IMR-90 (cell line): ENCODE measurements around the gene TXK. TPM values are rescaled to one million over a fixed set of nuclear protein-coding genes. Genes with fewer than 3 reads are reported as not detected.

Experiments used
- ATAC-seq: fragments of 200-7000 bp; cut with Tn5 transposase; 2 replicates; pipeline ENCODE4 v1.9.1; 2020; ENCODE audit warnings: low read depth, mild to moderate bottlenecking, moderate library complexity
- BruUV-seq: library from RNA; stranded (reverse); fragments of 400-500 nt; replicated peaks from 2 replicates; lab custom pipeline; 2021; lab: Mats Ljungman, UMichigan
- CTCF ChIA-PET: fragments of 300-600 bp; formaldehyde crosslinking; extraction: SDS; loops from one replicate; lab custom pipeline; 2021; ENCODE audit warnings: antibody characterized with exemption; lab: Yijun Ruan, JAX
- POLR2A ChIA-PET: fragments of 300-600 bp; sonication (Branson Sonifier 250); formaldehyde crosslinking; loops from one replicate; lab custom pipeline; 2022; ENCODE audit warnings: antibody characterized with exemption; ENCODE audit not compliant: unreplicated experiment; lab: Charles Lee
- DNase-seq: peaks from one replicate; pipeline ENCODE4 v3.0.0; 2013
- H2AFZ ChIP-seq: replicated peaks from 2 replicates; pipeline ENCODE3; 2013; ENCODE audit warnings: low read length, mild to moderate bottlenecking; ENCODE audit not compliant: poor library complexity
- H2AK5ac ChIP-seq: 2 replicates; pipeline ENCODE4 v1.6.1; 2013; ENCODE audit warnings: low read depth, low read length, inconsistent platforms
- H2AK9ac ChIP-seq: replicated peaks from 2 replicates; pipeline ENCODE3; 2013; ENCODE audit warnings: mild to moderate bottlenecking, low read depth, low read length, moderate library complexity; ENCODE audit not compliant: poor library complexity
- H2BK120ac ChIP-seq: 2 replicates; pipeline ENCODE4 v1.6.1; 2013; ENCODE audit warnings: low read depth, low read length, inconsistent platforms
- H2BK15ac ChIP-seq: 3 replicates; pipeline ENCODE4 v1.6.1; 2013; ENCODE audit warnings: low read depth, low read length, inconsistent platforms
- H2BK20ac ChIP-seq: 2 replicates; pipeline ENCODE4 v1.6.1; 2013; ENCODE audit warnings: low read depth, mild to moderate bottlenecking, inconsistent platforms, low read length, moderate library complexity
- H2BK5ac ChIP-seq: 2 replicates; pipeline ENCODE4 v1.6.1; 2013; ENCODE audit warnings: mild to moderate bottlenecking, low read depth, low read length, inconsistent platforms; ENCODE audit not compliant: poor library complexity, severe bottlenecking
- H3K14ac ChIP-seq: replicated peaks from 2 replicates; pipeline ENCODE4 v1.6.1; 2013; ENCODE audit warnings: low read depth, low read length, inconsistent platforms
- H3K18ac ChIP-seq: 2 replicates; pipeline ENCODE4 v1.6.1; 2013; ENCODE audit warnings: low read depth, low read length, control low read depth
- H3K23ac ChIP-seq: 2 replicates; pipeline ENCODE4 v1.6.1; 2013; ENCODE audit warnings: low read depth, low read length, inconsistent platforms
- H3K27ac ChIP-seq: 2 replicates; pipeline ENCODE4 v1.5.1; 2013; ENCODE audit warnings: mild to moderate bottlenecking, control low read depth, low read length; ENCODE audit not compliant: insufficient read depth
- H3K27me3 ChIP-seq: 2 replicates; pipeline ENCODE4 v1.6.1; 2013; ENCODE audit warnings: low read length; ENCODE audit not compliant: control insufficient read depth, insufficient read depth
- H3K36me3 ChIP-seq: 2 replicates; pipeline ENCODE4 v1.6.1; 2013; ENCODE audit warnings: low read length, mixed read lengths; ENCODE audit not compliant: control insufficient read depth, insufficient read depth
- H3K4ac ChIP-seq: 2 replicates; pipeline ENCODE4 v1.6.1; 2013; ENCODE audit warnings: low read depth, low read length, inconsistent platforms
- H3K4me1 ChIP-seq: 2 replicates; pipeline ENCODE4 v1.6.1; 2013; ENCODE audit warnings: low read length, mixed read lengths; ENCODE audit not compliant: control insufficient read depth, insufficient read depth
- H3K4me2 ChIP-seq: 2 replicates; pipeline ENCODE4 v1.6.1; 2013; ENCODE audit warnings: low read depth, mild to moderate bottlenecking, control low read depth, low read length, moderate library complexity
- H3K4me3 ChIP-seq: 2 replicates; pipeline ENCODE4 v1.5.1; 2013; ENCODE audit warnings: low read depth, mild to moderate bottlenecking, control low read depth, low read length, moderate library complexity; ENCODE audit not compliant: insufficient read depth
- H3K56ac ChIP-seq: 2 replicates; pipeline ENCODE4 v1.6.1; 2013; ENCODE audit warnings: low read length, inconsistent platforms; ENCODE audit not compliant: insufficient read depth; ENCODE audit errors: extremely low read depth
- H3K79me1 ChIP-seq, 2 experiments: 2 replicates each; pipeline ENCODE4 v1.6.1; 2013; ENCODE audit warnings: low read length in 2 of 2, inconsistent platforms in 1 of 2, low read depth in 1 of 2
- H3K9ac ChIP-seq: 2 replicates; pipeline ENCODE4 v1.6.1; 2013; ENCODE audit warnings: low read depth, low read length, control low read depth
- H3K9me1 ChIP-seq: 2 replicates; pipeline ENCODE4 v1.6.1; 2013; ENCODE audit warnings: low read length, inconsistent platforms; ENCODE audit not compliant: insufficient read depth
- H3K9me3 ChIP-seq: 2 replicates; pipeline ENCODE4 v1.6.1; 2013; ENCODE audit warnings: low read length; ENCODE audit not compliant: control insufficient read depth, insufficient read depth
- H4K20me1 ChIP-seq: 2 replicates; pipeline ENCODE4 v1.6.1; 2013; ENCODE audit warnings: low read length, inconsistent platforms; ENCODE audit not compliant: insufficient read depth
- H4K5ac ChIP-seq: 2 replicates; pipeline ENCODE4 v1.6.1; 2013; ENCODE audit warnings: mild to moderate bottlenecking, low read depth, low read length, control low read depth
- H4K8ac ChIP-seq, 2 experiments: 2 replicates each; pipeline ENCODE4 v1.6.1; 2013; ENCODE audit warnings: low read depth in 2 of 2, low read length in 2 of 2, control low read depth in 1 of 2, inconsistent platforms in 1 of 2
- H4K91ac ChIP-seq: 2 replicates; pipeline ENCODE4 v1.6.1; 2013; ENCODE audit warnings: low read depth, low read length, inconsistent platforms; ENCODE audit not compliant: insufficient read depth
- POLR2A ChIP-seq: IDR thresholded peaks from 2 replicates; pipeline ENCODE4 v1.6.1; 2012; ENCODE audit warnings: mild to moderate bottlenecking, low read depth, low read length
- RAD21 ChIP-seq: IDR thresholded peaks from 2 replicates; pipeline ENCODE4 v1.6.1; 2012; ENCODE audit warnings: low read length, improper control_type of control experiment
- RCOR1 ChIP-seq: IDR thresholded peaks from 2 replicates; pipeline ENCODE4 v1.6.1; 2012; ENCODE audit warnings: mild to moderate bottlenecking, low read length, improper control_type of control experiment; ENCODE audit not compliant: insufficient replicate concordance
- RFX5 ChIP-seq: IDR thresholded peaks from 2 replicates; pipeline ENCODE4 v1.8.0; 2012; ENCODE audit warnings: low read depth, mild to moderate bottlenecking, low read length, moderate library complexity
- SMC3 ChIP-seq: fragments of 150-350 bp; IDR thresholded peaks from 2 replicates; pipeline ENCODE4 v1.6.1; 2016; ENCODE audit warnings: low read depth, mild to moderate bottlenecking, antibody characterized with exemption, low read length, moderate library complexity
- WGBS, 2 experiments: methylation state at CpG; one replicate each; pipeline versions ENCODE4 v1.1.5 to v1.1.7; 2013; ENCODE audit warnings: missing lambda C conversion rate in 2 of 2; ENCODE audit not compliant: insufficient read length in 1 of 2; ENCODE audit errors: extremely low coverage in 2 of 2; 5-methylcytosine and 5-hydroxymethylcytosine counted together
- dilution Hi-C: fragments of 300-500 bp; cut with HindIII; formaldehyde crosslinking; loops from one replicate; pipeline ENCODE4 v1.14.3; 2018; ENCODE audit warnings: low sequenced_read_pairs; ENCODE audit not compliant: unreplicated experiment
- in situ Hi-C: fragments of 300-500 bp; cut with MboI; formaldehyde crosslinking; loops from 3 replicates; pipeline ENCODE4 v1.14.3; 2019; ENCODE audit warnings: low sequenced_read_pairs, inconsistent platforms, mixed read lengths
- intact Hi-C: fragments of 100-400 bp; cut with micrococcal nuclease; formaldehyde crosslinking; loops from 2 replicates; pipeline ENCODE4 v1.10.0; 2022
- polyA plus RNA-seq, 3 experiments: library from polyadenylated mRNA; depleted of rRNA; stranded (reverse); fragments of >200 nt; gene quantifications; 2 replicates each; pipeline ENCODE4 v1.2.3, GENCODE V29; 2012; ENCODE audit warnings: low replicate concordance in 1 of 3
- total RNA-seq: library from RNA; depleted of rRNA; stranded (reverse); fragments of >200 nt; gene quantifications from 2 replicates; pipeline ENCODE4 v1.2.3, GENCODE V29; 2012
- TF ChIP-seq, protein P1 (sequence below): fragments of 150-350 bp; IDR thresholded peaks from 2 replicates; pipeline ENCODE4 v1.6.1; 2016; ENCODE audit warnings: low read depth, mild to moderate bottlenecking, low read length, moderate library complexity, borderline replicate concordance

The TXK gene
- total and polyA plus RNA-seq, 2 of the 4 experiments (the other 2 are of a cell fraction), result not detected

GRCh38 chr4:48124870-48125269 is 9.2 kb downstream of the TXK start:
- Histone ChIP-seq H4K91ac (no peak overlapping the region), H3K9ac (no peak overlapping the region), H3K56ac (no peak overlapping the region), H3K9me1 (peaks cover 6% of the 10 kb centered on the region; the same call in 1 of the 2 replicates), H2AK5ac (no peak overlapping the region), H2BK5ac (no peak overlapping the region), H2AK9ac (no peak overlapping the region), H3K27ac (no peak overlapping the region), H3K4me1 (peaks cover 1% of the 10 kb centered on the region; the same call in 1 of the 2 replicates), H3K4ac (no peak overlapping the region), H4K20me1 (no peaks in the 10 kb centered on the region), H3K23ac (no peak overlapping the region), H4K8ac (no peak overlapping the region), H2AFZ (no peak overlapping the region), H2BK15ac (no peak overlapping the region), H3K27me3 (peaks cover 2% of the 10 kb centered on the region; the same call in 1 of the 2 replicates), H3K36me3 (no peaks in the 10 kb centered on the region), H3K14ac (no peak overlapping the region), H3K4me3 (no peak overlapping the region), H4K5ac (no peak overlapping the region), H3K18ac (no peak overlapping the region), H2BK20ac (no peak overlapping the region), H2BK120ac (no peak overlapping the region), H3K9me3 (no peaks in the 10 kb centered on the region), H3K79me1 (no peaks in the 10 kb centered on the region), H3K4me2 (no peak overlapping the region)
- BruUV-seq, result no TSS peak
- intact Hi-C loops, result loop anchor here (1.0 to 5.0 kb wide), 3 partner anchors 11 to 422 kb away; no protein-coding TSS in a partner anchor
- WGBS, 2 experiments, result no CpG with 5 or more reads among the region's 2 CpGs
- dilution Hi-C loops, result no loop called here
- TF ChIP-seq SMC3 (no peak), RCOR1 (no peak), RFX5 (no peak), RAD21 (no peak), POLR2A (no peak)
- TF ChIP-seq, protein P1, sequence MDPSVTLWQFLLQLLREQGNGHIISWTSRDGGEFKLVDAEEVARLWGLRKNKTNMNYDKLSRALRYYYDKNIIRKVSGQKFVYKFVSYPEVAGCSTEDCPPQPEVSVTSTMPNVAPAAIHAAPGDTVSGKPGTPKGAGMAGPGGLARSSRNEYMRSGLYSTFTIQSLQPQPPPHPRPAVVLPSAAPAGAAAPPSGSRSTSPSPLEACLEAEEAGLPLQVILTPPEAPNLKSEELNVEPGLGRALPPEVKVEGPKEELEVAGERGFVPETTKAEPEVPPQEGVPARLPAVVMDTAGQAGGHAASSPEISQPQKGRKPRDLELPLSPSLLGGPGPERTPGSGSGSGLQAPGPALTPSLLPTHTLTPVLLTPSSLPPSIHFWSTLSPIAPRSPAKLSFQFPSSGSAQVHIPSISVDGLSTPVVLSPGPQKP, result no peak
- DNase-seq (no peak), ATAC-seq (no peak)
- ChIA-PET CTCF (interaction anchor here (0.9 kb wide), 1 partner anchor 18 kb away, joined by 3 read pairs; no protein-coding TSS in a partner anchor), POLR2A (no interaction called here)
- in situ Hi-C loops, result no loop called here
